ENCODE results near the gene SRBD1.

Gene SRBD1

DNA sequence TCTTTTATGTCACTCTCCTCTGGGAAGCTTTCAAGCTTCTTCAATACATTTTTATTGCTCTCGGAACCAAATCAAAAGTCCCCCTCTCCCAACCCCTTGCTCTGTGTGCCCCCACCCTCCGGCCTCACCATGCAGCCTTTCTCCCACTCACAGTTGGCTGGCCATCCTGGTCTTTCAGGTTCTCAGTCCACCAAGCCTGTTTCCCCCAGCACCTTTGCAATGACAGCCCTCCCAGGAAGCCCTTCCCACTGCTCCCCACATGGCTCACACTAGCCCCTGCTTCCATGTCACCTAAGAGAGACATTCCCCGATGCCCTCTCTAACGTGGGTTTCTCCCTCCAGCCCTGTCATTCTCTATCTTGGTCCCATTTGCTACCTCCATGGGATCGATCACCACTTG lies 266.6 kb downstream of the SRBD1 start:
- H3K4me3 ChIP-seq (ENCODE audit: low read depth, low read length), result no peak overlapping the region
- TF ChIP-seq, protein P1, sequence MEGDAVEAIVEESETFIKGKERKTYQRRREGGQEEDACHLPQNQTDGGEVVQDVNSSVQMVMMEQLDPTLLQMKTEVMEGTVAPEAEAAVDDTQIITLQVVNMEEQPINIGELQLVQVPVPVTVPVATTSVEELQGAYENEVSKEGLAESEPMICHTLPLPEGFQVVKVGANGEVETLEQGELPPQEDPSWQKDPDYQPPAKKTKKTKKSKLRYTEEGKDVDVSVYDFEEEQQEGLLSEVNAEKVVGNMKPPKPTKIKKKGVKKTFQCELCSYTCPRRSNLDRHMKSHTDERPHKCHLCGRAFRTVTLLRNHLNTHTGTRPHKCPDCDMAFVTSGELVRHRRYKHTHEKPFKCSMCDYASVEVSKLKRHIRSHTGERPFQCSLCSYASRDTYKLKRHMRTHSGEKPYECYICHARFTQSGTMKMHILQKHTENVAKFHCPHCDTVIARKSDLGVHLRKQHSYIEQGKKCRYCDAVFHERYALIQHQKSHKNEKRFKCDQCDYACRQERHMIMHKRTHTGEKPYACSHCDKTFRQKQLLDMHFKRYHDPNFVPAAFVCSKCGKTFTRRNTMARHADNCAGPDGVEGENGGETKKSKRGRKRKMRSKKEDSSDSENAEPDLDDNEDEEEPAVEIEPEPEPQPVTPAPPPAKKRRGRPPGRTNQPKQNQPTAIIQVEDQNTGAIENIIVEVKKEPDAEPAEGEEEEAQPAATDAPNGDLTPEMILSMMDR (IDR thresholded peaks at IDR 0.05; ENCODE audit: borderline replicate concordance, insufficient read depth, low read depth, low read length), result no peak

DNA sequence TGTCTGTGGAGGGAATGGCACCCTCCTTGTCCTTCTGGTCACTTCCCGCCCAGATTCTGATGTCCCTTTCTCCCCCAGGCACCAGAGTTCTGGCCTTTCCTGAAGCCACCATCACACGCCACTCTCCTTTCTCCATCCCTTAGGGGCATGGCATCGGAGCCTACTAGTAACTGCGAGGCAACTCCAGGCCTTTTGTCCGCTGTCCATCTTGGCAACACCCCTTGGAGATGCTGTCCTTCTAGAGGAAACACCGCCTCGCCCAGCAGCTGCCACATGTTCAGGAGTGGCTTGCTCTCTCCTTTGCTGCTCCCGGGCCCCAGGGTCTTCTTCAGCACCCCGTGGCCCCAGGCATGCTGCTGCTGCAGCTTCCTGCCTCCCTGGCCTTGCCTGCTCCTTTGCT lies 267.0 kb downstream of the SRBD1 start:
- TF ChIP-seq, protein P1 (IDR thresholded peaks at IDR 0.05; ENCODE audit: borderline replicate concordance, insufficient read depth, low read depth, low read length), result no peak

DNA sequence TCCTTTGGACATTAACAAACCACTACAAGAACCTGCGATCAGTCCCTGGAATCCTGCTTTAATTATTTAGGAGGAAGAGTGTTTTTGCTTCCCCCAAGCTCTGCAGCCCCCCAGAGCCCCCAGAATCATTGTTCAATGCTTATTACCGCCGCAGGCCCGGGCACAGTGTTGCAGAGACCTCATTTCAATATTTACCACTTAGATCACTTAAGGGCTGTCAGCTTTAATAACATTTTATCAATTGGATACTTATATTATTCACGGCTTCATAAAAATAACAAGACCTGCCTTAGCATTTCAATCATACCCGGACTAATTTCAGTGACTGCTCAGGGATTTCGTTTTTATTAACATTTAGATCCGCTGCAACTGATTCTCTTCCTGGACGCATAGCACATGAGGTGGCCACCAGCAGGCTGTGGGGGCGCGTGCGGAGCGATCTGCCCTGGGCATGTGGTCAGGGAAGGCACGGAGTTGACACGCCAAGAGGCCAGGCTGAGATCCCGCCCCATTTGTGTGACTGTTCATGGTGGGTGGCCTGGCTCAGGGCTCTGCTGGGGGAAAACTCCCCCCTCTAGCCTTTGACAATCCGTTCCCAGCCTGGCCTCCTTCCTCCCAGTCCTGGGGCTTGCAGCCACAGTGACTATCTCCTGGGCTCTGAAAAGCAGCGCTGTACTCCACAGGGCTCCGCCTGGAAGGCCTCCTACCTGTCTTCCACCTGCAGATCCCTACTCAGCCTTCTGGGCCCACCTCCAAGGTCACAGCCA lies 267.6 kb downstream of the SRBD1 start:
- TF ChIP-seq, protein P1 (IDR thresholded peaks at IDR 0.05; ENCODE audit: borderline replicate concordance, insufficient read depth, low read depth, low read length), result no peak
- H3K4me3 ChIP-seq (ENCODE audit: low read depth, low read length), result no peak overlapping the region

More for the DNA sequence above, 267.0 kb downstream of the SRBD1 start:
- H3K4me3 ChIP-seq (ENCODE audit: low read depth, low read length), result no peak overlapping the region

DNA sequence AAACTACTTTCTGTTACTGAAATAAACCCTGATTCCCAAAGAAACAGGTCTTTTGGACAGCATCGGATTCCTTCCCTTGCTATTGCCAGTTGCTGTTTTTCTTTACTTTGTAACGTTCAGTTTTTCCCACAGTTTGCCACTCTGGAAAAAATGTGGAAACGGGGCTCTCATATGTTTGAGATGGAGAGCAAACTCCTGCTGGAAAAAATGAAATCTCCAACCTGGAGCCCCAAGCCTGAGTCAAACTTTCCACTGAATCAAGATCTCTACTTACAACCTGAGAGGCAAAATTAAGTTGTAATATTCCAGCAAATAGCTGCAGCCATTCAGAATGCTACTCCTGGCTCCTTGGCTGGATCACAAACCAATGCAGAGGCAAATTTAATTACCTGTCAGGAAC lies 270.7 kb downstream of the SRBD1 start:
- no peak overlapping the region for H3K4me3 ChIP-seq (ENCODE audit: low read depth, low read length)

DNA sequence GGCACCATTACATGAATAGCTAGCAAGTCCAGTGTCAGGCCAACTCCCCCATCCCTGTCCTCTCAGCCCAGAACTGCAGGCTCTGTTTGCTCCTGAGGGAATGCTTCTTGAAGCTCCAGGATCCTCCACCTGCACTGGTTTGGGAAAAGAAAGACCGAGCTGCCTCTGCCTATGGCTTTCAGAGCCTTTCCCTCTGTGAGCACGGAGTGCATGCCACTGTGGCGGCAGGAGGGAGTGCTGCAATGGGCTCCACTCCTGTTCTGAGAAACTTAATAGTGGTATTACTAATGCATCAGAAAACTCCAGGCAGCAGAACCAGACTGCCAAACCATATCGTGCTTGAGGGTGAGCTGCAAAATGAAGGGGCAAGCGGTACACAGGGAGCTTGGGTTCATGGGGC lies 271.8 kb downstream of the SRBD1 start:
- TF ChIP-seq, protein P1 (IDR thresholded peaks at IDR 0.05; ENCODE audit: borderline replicate concordance, insufficient read depth, low read depth, low read length), result no peak
- H3K4me3 ChIP-seq (ENCODE audit: low read depth, low read length), result no peak overlapping the region

More for the DNA sequence above, 270.7 kb downstream of the SRBD1 start:
- TF ChIP-seq, protein P1 (IDR thresholded peaks at IDR 0.05; ENCODE audit: borderline replicate concordance, insufficient read depth, low read depth, low read length), result no peak
